ENCODE results near the gene SYNE1. TPM values are rescaled to one million over a fixed set of nuclear protein-coding genes. Genes with fewer than 3 reads are reported as not detected.

The SYNE1 gene
- total RNA-seq, 1 experiment from 2014 or later, result 3.0 TPM

DNA sequence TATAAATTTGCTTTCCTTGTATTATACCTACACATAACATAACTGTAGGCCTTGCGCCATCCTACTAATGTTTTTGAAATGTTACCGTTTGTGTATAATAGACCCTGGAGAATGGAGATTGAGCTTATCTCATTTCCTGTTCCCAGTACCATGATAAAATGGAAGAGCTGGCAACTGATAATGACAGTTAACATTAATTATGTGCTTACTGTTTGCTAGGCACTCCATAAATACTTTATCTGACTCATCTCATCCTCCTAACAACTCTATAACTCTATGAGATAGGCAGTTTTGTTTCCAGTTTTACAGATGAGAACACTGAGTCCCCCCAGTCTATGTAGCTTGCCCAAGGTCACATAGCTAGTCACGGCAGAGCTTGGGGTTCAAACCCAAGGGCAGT is 396.7 kb downstream of the SYNE1 start:
- H4K91ac ChIP-seq (ENCODE audit: insufficient read length, low read depth, low read length), result no peak overlapping the region

More for the DNA sequence above, 396.7 kb downstream of the SYNE1 start:
- Mint-ChIP-seq H3K27me3 (ENCODE audit: low read depth) (no peaks in the 10 kb centered on the region; the same call in 1 of the 2 replicates), H3K4me3 (no peak overlapping the region), H3K9me3 (no peaks in the 10 kb centered on the region), H3K4me1 (peaks cover 2 to 5% of the 10 kb centered on the region in 2 experiments; a peak in 2 of 4 replicates), H3K36me3 (ENCODE audit: insufficient read depth in 1 of 3, low read depth in 3 of 3) (no peaks in the 10 kb centered on the region; a peak in 1 of 7 replicates), H3K27ac (no peak overlapping the region)
- Histone ChIP-seq H3K79me1 (ENCODE audit: insufficient read depth, low read depth, low read length, poor library complexity, severe bottlenecking) (no peaks in the 10 kb centered on the region), H3K18ac (ENCODE audit: insufficient read length, low read depth, low read length) (no peak overlapping the region), H3K27ac (ENCODE audit: insufficient read length, low read depth, low read length) (no peak overlapping the region), H4K5ac (ENCODE audit: insufficient read length, low read depth, low read length) (no peak overlapping the region), H3K56ac (ENCODE audit: insufficient read length, low read depth, low read length) (no peak overlapping the region), H2AFZ (ENCODE audit: low read length) (no peak overlapping the region), H3K9ac (ENCODE audit: extremely low read depth, insufficient read length, low read length) (no peak overlapping the region), H3K4me1 (ENCODE audit: insufficient read depth, low read length) (no peaks in the 10 kb centered on the region; the same call in 1 of the 2 replicates), H3T11ph (ENCODE audit: low read length) (no peak overlapping the region), H2BK12ac (ENCODE audit: insufficient read length, low read depth, low read length) (no peak overlapping the region), H2BK20ac (ENCODE audit: low read depth, low read length, poor library complexity, severe bottlenecking) (no peak overlapping the region), H2BK15ac (ENCODE audit: low read depth, low read length) (no peak overlapping the region), H3K27me3 (ENCODE audit: insufficient read depth, low read length) (no peaks in the 10 kb centered on the region), H4K8ac (replicated peaks; ENCODE audit: insufficient read length, low read depth, low read length) (no peak overlapping the region), H3K4ac (ENCODE audit: low read depth, low read length) (no peak overlapping the region), H3K9me3 (ENCODE audit: control insufficient read depth, low read depth, low read length) (no peaks in the 10 kb centered on the region), H3K4me2 (ENCODE audit: insufficient read depth, insufficient read length, low read length) (no peak overlapping the region), H4K20me1 (ENCODE audit: control insufficient read depth, insufficient read depth, insufficient read length) (no peaks in the 10 kb centered on the region), H3K14ac (ENCODE audit: insufficient read depth, low read length) (no peak overlapping the region), H3K23ac (ENCODE audit: insufficient read length, low read depth, low read length) (no peak overlapping the region), H3K79me2 (ENCODE audit: insufficient read depth, low read length) (no peaks in the 10 kb centered on the region), H2AK5ac (ENCODE audit: insufficient read length, low read length) (no peak overlapping the region), H2BK5ac (ENCODE audit: insufficient read length, low read length) (no peak overlapping the region), H3K23me2 (ENCODE audit: insufficient read length, low read depth, low read length, poor library complexity, severe bottlenecking) (no peaks in the 10 kb centered on the region), H2BK120ac (ENCODE audit: low read depth, low read length, poor library complexity, severe bottlenecking) (no peak overlapping the region)
- DNase-seq, result no peak
- TF ChIP-seq, protein P1, sequence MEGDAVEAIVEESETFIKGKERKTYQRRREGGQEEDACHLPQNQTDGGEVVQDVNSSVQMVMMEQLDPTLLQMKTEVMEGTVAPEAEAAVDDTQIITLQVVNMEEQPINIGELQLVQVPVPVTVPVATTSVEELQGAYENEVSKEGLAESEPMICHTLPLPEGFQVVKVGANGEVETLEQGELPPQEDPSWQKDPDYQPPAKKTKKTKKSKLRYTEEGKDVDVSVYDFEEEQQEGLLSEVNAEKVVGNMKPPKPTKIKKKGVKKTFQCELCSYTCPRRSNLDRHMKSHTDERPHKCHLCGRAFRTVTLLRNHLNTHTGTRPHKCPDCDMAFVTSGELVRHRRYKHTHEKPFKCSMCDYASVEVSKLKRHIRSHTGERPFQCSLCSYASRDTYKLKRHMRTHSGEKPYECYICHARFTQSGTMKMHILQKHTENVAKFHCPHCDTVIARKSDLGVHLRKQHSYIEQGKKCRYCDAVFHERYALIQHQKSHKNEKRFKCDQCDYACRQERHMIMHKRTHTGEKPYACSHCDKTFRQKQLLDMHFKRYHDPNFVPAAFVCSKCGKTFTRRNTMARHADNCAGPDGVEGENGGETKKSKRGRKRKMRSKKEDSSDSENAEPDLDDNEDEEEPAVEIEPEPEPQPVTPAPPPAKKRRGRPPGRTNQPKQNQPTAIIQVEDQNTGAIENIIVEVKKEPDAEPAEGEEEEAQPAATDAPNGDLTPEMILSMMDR (conservative IDR thresholded peaks at IDR 0.05), result no peak
- WGBS (ENCODE audit: extremely low coverage, insufficient read length, low lambda C conversion rate), result no CpG with 5 or more reads among the region's 3 CpGs
